ENCODE data around the gene DMC1. TPM values are rescaled to one million over a fixed set of nuclear protein-coding genes. Genes with fewer than 3 reads are reported as not detected.

DMC1 gene
- total and polyA plus RNA-seq, 10 of the 15 experiments (the other 5 are each of a cell fraction or from before 2014, with no cell fraction given) = 1.0 to 21.0 (median 4.5) TPM

GRCh38 chr22:38602166-38602565 lies 32.2 kb upstream of the DMC1 start:
- ChIA-PET SMC1A (ENCODE audit: uncharacterized antibody, unreplicated experiment) (no interaction called here), RAD21 (ENCODE audit: unreplicated experiment) (no interaction called here), POLR2A (no interaction called here), CTCF (no interaction called here)
- BruUV-seq (replicated peaks) = no TSS peak
- H4K20me1 ChIP-seq (ENCODE audit: control insufficient read depth, insufficient read depth) = no peaks in the 10 kb centered on the region
- no peak overlapping the region for H2AFZ ChIP-seq (ENCODE audit: control insufficient read depth, low read depth, low read length)
- ATAC-seq = no peak
- in situ Hi-C loops (cut with MboI) = no loop called here
- no peaks in the 10 kb centered on the region for H3K79me2 ChIP-seq (ENCODE audit: control insufficient read depth, insufficient read depth, low read length)
- H3K27ac ChIP-seq (ENCODE audit: control insufficient read depth, insufficient read depth) = no peak overlapping the region
- H3K9ac ChIP-seq (ENCODE audit: control insufficient read depth, insufficient read depth, low read length) = no peak overlapping the region
- intact Hi-C loops (cut with micrococcal nuclease; ENCODE audit: unreplicated experiment) = no loop called here
- H3K4me2 ChIP-seq (ENCODE audit: control insufficient read depth, insufficient read depth) = no peak overlapping the region
- DNase-seq (ENCODE audit: low read depth, low spot score) = no peak
- TF ChIP-seq CREB1 (IDR thresholded peaks at IDR 0.05; ENCODE audit: low read depth) (no peak), HDGF (IDR thresholded peaks at IDR 0.05) (no peak), SREBF1 (IDR thresholded peaks at IDR 0.05; ENCODE audit: low read length) (no peak), ATF2 (IDR thresholded peaks at IDR 0.05; ENCODE audit: low read length) (no peak), CEBPZ (IDR thresholded peaks at IDR 0.05; ENCODE audit: low read depth, low read length) (no peak), SUZ12 (IDR thresholded peaks at IDR 0.05; ENCODE audit: unreplicated experiment) (no peak)
- 28% methylated on average over 1 of the region's 1 CpG for WGBS (ENCODE audit: insufficient coverage, insufficient replicate concordance, low lambda C conversion rate, missing lambda C conversion rate)
- no peaks in the 10 kb centered on the region for H3K9me3 ChIP-seq (replicated peaks; ENCODE audit: control insufficient read depth, insufficient read depth, low read length)
- peaks cover 0 to 3% of the 10 kb centered on the region in 2 experiments; a peak in 2 of 4 replicates for H3K27me3 ChIP-seq (replicated peaks in 1 of 2; ENCODE audit: control insufficient read depth in 2 of 2, insufficient read depth in 2 of 2, low read length in 1 of 2)
- no peaks in the 10 kb centered on the region for H3K4me1 ChIP-seq (ENCODE audit: control insufficient read depth, insufficient read depth, low read length)
- FAIRE-seq = no peak
- no peak overlapping the region for H3K4me3 ChIP-seq
- no peaks in the 10 kb centered on the region for H3K36me3 ChIP-seq (ENCODE audit: control insufficient read depth in 2 of 2, insufficient read depth in 2 of 2, low read length in 1 of 2)

All from GM12878 (cell line).